ENCODE data around the gene C19orf38. TPM values are rescaled to one million over a fixed set of nuclear protein-coding genes. Genes with fewer than 3 reads are reported as not detected.

Gene C19orf38
- total and polyA plus RNA-seq, 2 experiments from 2014 or later: 0.45 TPM; not detected in 1

GRCh38 chr19:10815969-10816644 is 32.1 kb upstream of the C19orf38 start (continued):
- no peak for TF ChIP-seq REST (IDR thresholded peaks at IDR 0.05; ENCODE audit: unreplicated experiment)
- no peak for TF ChIP-seq CREB1 (CRISPR knock-in tag; IDR thresholded peaks at IDR 0.05; ENCODE audit: low read depth)
- TF ChIP-seq EZH2 (IDR thresholded peaks at IDR 0.05; ENCODE audit: low read depth, unreplicated experiment): no peak
- no peak for TF ChIP-seq POLR2AphosphoS5 (IDR thresholded peaks at IDR 0.05; ENCODE audit: low read depth)
- no peak for TF ChIP-seq ZNF331 (CRISPR knock-in tag; IDR thresholded peaks at IDR 0.05; ENCODE audit: low read depth)

GRCh38 chr19:10816691-10817090 is 31.5 kb upstream of the C19orf38 start:
- no peaks in the 10 kb centered on the region for H3K4me1 Mint-ChIP-seq
- H3K36me3 Mint-ChIP-seq (ENCODE audit: low read depth): peaks cover 35% of the 10 kb centered on the region
- no peak overlapping the region for H3K4me3 Mint-ChIP-seq
- no peak overlapping the region for H3K4me2 ChIP-seq
- DNase-seq (ENCODE audit: low spot score) (no peak), ATAC-seq (no peak)
- no peaks in the 10 kb centered on the region for H3K4me1 ChIP-seq (ENCODE audit: insufficient read depth)
- peak overlapping the region; percentile 91; the same call in 1 of the 2 replicates for H3K27ac Mint-ChIP-seq
- no peaks in the 10 kb centered on the region for H3K9me3 Mint-ChIP-seq
- no peak overlapping the region for H2AFZ ChIP-seq
- H3K27me3 Mint-ChIP-seq (ENCODE audit: insufficient read depth, low read depth, poor library complexity): peaks cover 20% of the 10 kb centered on the region
- H3F3A ChIP-seq (replicated peaks; ENCODE audit: low read depth): no peaks in the 10 kb centered on the region
- peak overlapping the region; percentile 45; the same call in 1 of the 2 replicates for H3K27ac ChIP-seq (ENCODE audit: low read depth)
- H3K36me3 ChIP-seq (ENCODE audit: insufficient read depth): no peaks in the 10 kb centered on the region
- no peaks in the 10 kb centered on the region for H3K9me2 ChIP-seq (ENCODE audit: insufficient read depth)
- H4K20me1 ChIP-seq (replicated peaks; ENCODE audit: insufficient read depth): no peaks in the 10 kb centered on the region
- H3K4me3 ChIP-seq: no peak overlapping the region
- no peaks in the 10 kb centered on the region for H3K79me2 ChIP-seq (replicated peaks; ENCODE audit: insufficient read depth)
- no peaks in the 10 kb centered on the region for H3K27me3 ChIP-seq (ENCODE audit: insufficient read depth)
- TF ChIP-seq ZNF462 (CRISPR knock-in tag; IDR thresholded peaks at IDR 0.05) (no peak), REST (IDR thresholded peaks at IDR 0.05; ENCODE audit: unreplicated experiment) (no peak), EZH2phosphoT487 (IDR thresholded peaks at IDR 0.05; ENCODE audit: unreplicated experiment) (no peak), JUNB (IDR thresholded peaks at IDR 0.05; ENCODE audit: unreplicated experiment) (no peak), STAT1 (IDR thresholded peaks at IDR 0.05; ENCODE audit: unreplicated experiment) (no peak), NANOG (IDR thresholded peaks at IDR 0.05; ENCODE audit: borderline replicate concordance) (no peak), ZNF114 (CRISPR knock-in tag; IDR thresholded peaks at IDR 0.05) (no peak), EZH2 (IDR thresholded peaks at IDR 0.05; ENCODE audit: low read depth, unreplicated experiment) (no peak), CREB1 (CRISPR knock-in tag; IDR thresholded peaks at IDR 0.05; ENCODE audit: low read depth) (no peak), ZNF331 (CRISPR knock-in tag; IDR thresholded peaks at IDR 0.05; ENCODE audit: low read depth) (no peak)
